NT2/D1 (cell line): ENCODE results near the gene KRTAP5-7.

Source experiments
- SUZ12 ChIP-seq: IDR thresholded peaks from 2 replicates; pipeline ENCODE4 v1.6.1; 2011; ENCODE audit not compliant: insufficient read length, insufficient read depth; ENCODE audit errors: extremely low read depth
- YY1 ChIP-seq: IDR thresholded peaks from 2 replicates; pipeline ENCODE4 v1.6.1; 2011; ENCODE audit not compliant: insufficient read length, insufficient read depth
- ZNF274 ChIP-seq: IDR thresholded peaks from 2 replicates; pipeline ENCODE4 v1.6.1; 2011; ENCODE audit warnings: mild to moderate bottlenecking, low read depth, low read length

- no peak for TF ChIP-seq YY1
- TF ChIP-seq SUZ12: no peak
- TF ChIP-seq ZNF274: no peak
Measured at GRCh38 chr11:71575723-71576424, 48.8 kb downstream of the KRTAP5-7 start.
